Measurements from ENCODE around the gene CARHSP1.

The CARHSP1 gene

GRCh38 chr16:8869212-8869987 lies 594 bp upstream of the CARHSP1 start:
- DNase-seq = no peak

GRCh38 chr16:8867932-8868415 lies 832 bp downstream of the CARHSP1 start:
- no peak for DNase-seq

GRCh38 chr16:8867216-8867931 lies 1.4 kb downstream of the CARHSP1 start:
- DNase-seq = peak; percentile 4

GRCh38 chr16:8866884-8867215 lies 2.0 kb downstream of the CARHSP1 start:
- no peak for DNase-seq

- DNase-seq = peak; percentile 10
Measured at GRCh38 chr16:8866118-8866883, 2.5 kb downstream of the CARHSP1 start.

- no peak for DNase-seq
Measured at GRCh38 chr16:8865145-8865882, 3.5 kb downstream of the CARHSP1 start.

GRCh38 chr16:8864480-8865110 lies 4.2 kb downstream of the CARHSP1 start:
- DNase-seq = no peak

GRCh38 chr16:8863594-8864424 lies 5.0 kb downstream of the CARHSP1 start:
- DNase-seq = no peak

- DNase-seq = no peak
Measured at GRCh38 chr16:8862309-8863130, 6.3 kb downstream of the CARHSP1 start.

GRCh38 chr16:8861563-8862308 lies 7.1 kb downstream of the CARHSP1 start:
- no peak for DNase-seq

- no peak for DNase-seq
Measured at GRCh38 chr16:8859913-8860881, 8.6 kb downstream of the CARHSP1 start.

GRCh38 chr16:8858994-8859912 lies 9.6 kb downstream of the CARHSP1 start:
- no peak for DNase-seq

- no peak for DNase-seq
Measured at GRCh38 chr16:8855972-8856371, 12.8 kb downstream of the CARHSP1 start.

GRCh38 chr16:8855051-8855786 lies 13.6 kb downstream of the CARHSP1 start:
- DNase-seq = no peak

- DNase-seq = no peak
Measured at GRCh38 chr16:8854298-8854948, 14.4 kb downstream of the CARHSP1 start.

GRCh38 chr16:8853611-8854010 lies 15.2 kb downstream of the CARHSP1 start:
- no peak for DNase-seq
